HepG2 (cell line): Measurements from ENCODE around the gene DIP2C. TPM values are rescaled to one million over a fixed set of nuclear protein-coding genes. Genes with fewer than 3 reads are reported as not detected.

Experiments
- ATRX ChIP-seq: sonication (generic); formaldehyde crosslinking; IDR thresholded peaks from 2 replicates; pipeline ENCODE4 v1.4.0; 2020; ENCODE audit warnings: missing genetic modification reagents, borderline replicate concordance
- NCOA1 ChIP-seq: sonication (generic); formaldehyde crosslinking; IDR thresholded peaks from 2 replicates; pipeline ENCODE4 v1.9.0; 2021; ENCODE audit warnings: missing genetic modification reagents
- SMC3 ChIP-seq: IDR thresholded peaks from 2 replicates; pipeline ENCODE4 v1.6.1; 2011; ENCODE audit warnings: low read length, improper control_type of control experiment
- TRIM22 ChIP-seq: fragments of 450-650 bp; IDR thresholded peaks from 2 replicates; pipeline ENCODE4 v1.6.1; 2017
- ZBTB38 ChIP-seq: sonication (generic); formaldehyde crosslinking; IDR thresholded peaks from 2 replicates; pipeline ENCODE4 v1.5.1; 2020; ENCODE audit warnings: mild to moderate bottlenecking, missing genetic modification reagents
- ZNF687 ChIP-seq: sonication (generic); formaldehyde crosslinking; IDR thresholded peaks from 2 replicates; pipeline ENCODE4 v1.5.1; 2020; ENCODE audit warnings: mild to moderate bottlenecking, missing genetic modification reagents, moderate library complexity
- polyA plus RNA-seq, 8 experiments: library from polyadenylated mRNA; depleted of rRNA in 3 of 8; stranded (reverse) in 7 of 8; unstranded in 1 of 8; fragments of >200 nt; fragmentation: Illumina TruSeq in 4 of 8; extraction: Trizol in 4 of 8; gene quantifications; 2 replicates each; pipeline versions ENCODE4 v1.2.1 to v1.2.3, GENCODE V29; 2011 to 2016; ENCODE audit warnings: low read depth in 4 of 8, missing spikeins in 1 of 8, mixed read lengths in 1 of 8; ENCODE audit not compliant: insufficient read depth in 1 of 8
- total RNA-seq, 5 experiments: library from RNA; depleted of rRNA; stranded (reverse); fragments of >200 nt; fragmentation: Illumina TruSeq; extraction: Trizol; gene quantifications; 2 replicates each; pipeline ENCODE4 v1.2.3, GENCODE V29; 2016; ENCODE audit warnings: low read depth in 1 of 5
- TF ChIP-seq, protein P1 (sequence below), 2 experiments: sonication (generic) in 1 of 2; formaldehyde crosslinking in 1 of 2; IDR thresholded peaks; 2 replicates each; pipeline versions ENCODE4 v1.6.1 to v1.9.0; 2014 to 2022; ENCODE audit warnings: antibody characterized with exemption in 1 of 2, borderline replicate concordance in 1 of 2, inconsistent platforms in 1 of 2, low read depth in 1 of 2, missing genetic modification reagents in 1 of 2

The DIP2C gene
- total and polyA plus RNA-seq, 2 of the 13 experiments (the other 11 are each of a cell fraction or from before 2014, with no cell fraction given): 2.2 to 2.7 TPM

DNA sequence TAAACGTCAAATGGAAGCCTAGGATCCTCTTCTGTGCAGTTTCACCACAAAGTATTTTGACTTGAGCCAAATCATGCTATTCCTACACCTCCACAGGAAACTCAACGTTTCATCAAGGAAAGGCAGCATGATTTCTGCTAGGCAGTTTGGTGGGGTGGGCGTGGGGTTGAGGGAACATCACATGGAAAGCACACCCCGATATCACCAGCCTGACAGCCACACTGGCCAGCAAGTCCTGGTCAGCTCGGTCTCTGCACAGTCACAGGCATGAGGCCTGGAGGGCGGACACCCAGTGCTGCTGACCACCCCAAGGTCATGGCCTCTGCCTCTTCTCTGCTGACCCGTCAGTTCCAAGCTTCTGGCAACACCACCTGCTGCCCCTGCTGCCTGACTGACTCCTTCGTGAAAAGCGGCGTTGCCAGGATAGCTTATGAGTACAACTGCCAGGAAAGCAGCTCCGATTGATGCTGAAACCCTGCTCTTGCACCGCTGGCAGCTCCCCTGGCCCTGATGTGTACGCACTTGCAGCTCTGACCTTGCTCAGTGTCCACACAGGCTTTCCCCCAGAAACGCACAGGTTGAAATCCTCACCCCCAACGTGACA lies 171.5 kb downstream of the DIP2C start (continued):
- TF ChIP-seq, protein P1, sequence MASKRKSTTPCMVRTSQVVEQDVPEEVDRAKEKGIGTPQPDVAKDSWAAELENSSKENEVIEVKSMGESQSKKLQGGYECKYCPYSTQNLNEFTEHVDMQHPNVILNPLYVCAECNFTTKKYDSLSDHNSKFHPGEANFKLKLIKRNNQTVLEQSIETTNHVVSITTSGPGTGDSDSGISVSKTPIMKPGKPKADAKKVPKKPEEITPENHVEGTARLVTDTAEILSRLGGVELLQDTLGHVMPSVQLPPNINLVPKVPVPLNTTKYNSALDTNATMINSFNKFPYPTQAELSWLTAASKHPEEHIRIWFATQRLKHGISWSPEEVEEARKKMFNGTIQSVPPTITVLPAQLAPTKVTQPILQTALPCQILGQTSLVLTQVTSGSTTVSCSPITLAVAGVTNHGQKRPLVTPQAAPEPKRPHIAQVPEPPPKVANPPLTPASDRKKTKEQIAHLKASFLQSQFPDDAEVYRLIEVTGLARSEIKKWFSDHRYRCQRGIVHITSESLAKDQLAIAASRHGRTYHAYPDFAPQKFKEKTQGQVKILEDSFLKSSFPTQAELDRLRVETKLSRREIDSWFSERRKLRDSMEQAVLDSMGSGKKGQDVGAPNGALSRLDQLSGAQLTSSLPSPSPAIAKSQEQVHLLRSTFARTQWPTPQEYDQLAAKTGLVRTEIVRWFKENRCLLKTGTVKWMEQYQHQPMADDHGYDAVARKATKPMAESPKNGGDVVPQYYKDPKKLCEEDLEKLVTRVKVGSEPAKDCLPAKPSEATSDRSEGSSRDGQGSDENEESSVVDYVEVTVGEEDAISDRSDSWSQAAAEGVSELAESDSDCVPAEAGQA (IDR thresholded peaks at IDR 0.05; ENCODE audit: low read depth): no peak
- TF ChIP-seq, protein P1 (CRISPR knock-in tag; IDR thresholded peaks at IDR 0.05; ENCODE audit: borderline replicate concordance): no peak
- 0 out of 2 replicates have a peak, but pooled peaks have one; percentile 12 for TF ChIP-seq ZNF687
- no peak for TF ChIP-seq NCOA1 (CRISPR knock-in tag)
- TF ChIP-seq SMC3: no peak
- 0 out of 2 replicates have a peak, but pooled peaks have one; percentile 27 for TF ChIP-seq ZBTB38 (CRISPR knock-in tag)
- TF ChIP-seq ATRX (CRISPR knock-in tag): no peak
- no peak for TF ChIP-seq TRIM22
